SJSA1 (cell line): ENCODE measurements around the gene AVPI1. TPM values are rescaled to one million over a fixed set of nuclear protein-coding genes. Genes with fewer than 3 reads are reported as not detected.

ENCODE experiments used
- DNase-seq, 2 experiments: peaks; one replicate each; pipeline ENCODE4 v3.0.0-alpha.2; 2015 to 2020; ENCODE audit warnings: low spot score in 2 of 2, low read depth in 1 of 2
- H3K27ac ChIP-seq: fragments of 250-450 bp; sonication (Bioruptor Pico); 2 replicates; pipeline ENCODE4 v1.5.1; 2020; ENCODE audit warnings: mild to moderate bottlenecking, moderate library complexity
- H3K27me3 ChIP-seq: fragments of 250-450 bp; sonication (Bioruptor Pico); replicated peaks from 2 replicates; pipeline ENCODE4 v1.5.1; 2020; ENCODE audit warnings: mild to moderate bottlenecking, moderate library complexity
- H3K36me3 ChIP-seq: fragments of 250-450 bp; sonication (Bioruptor Pico); 2 replicates; pipeline ENCODE4 v1.5.1; 2020; ENCODE audit warnings: mild to moderate bottlenecking
- H3K4me1 ChIP-seq: fragments of 250-450 bp; sonication (Bioruptor Pico); replicated peaks from 2 replicates; pipeline ENCODE4 v1.6.1; 2021; ENCODE audit warnings: mild to moderate bottlenecking
- H3K4me3 ChIP-seq: fragments of 250-450 bp; sonication (Bioruptor Pico); 2 replicates; pipeline ENCODE4 v1.5.1; 2020; ENCODE audit warnings: mild to moderate bottlenecking
- H3K9me3 ChIP-seq: fragments of 250-450 bp; sonication (Bioruptor Pico); replicated peaks from 2 replicates; pipeline ENCODE4 v1.5.1; 2020; ENCODE audit warnings: mild to moderate bottlenecking
- total RNA-seq: library from RNA; depleted of rRNA; stranded (reverse); fragments of >200 nt; shearing (Covaris generic); gene quantifications from 2 replicates; pipeline ENCODE4 v1.2.3, GENCODE V29; 2014; rRNA removed

The AVPI1 gene
- total RNA-seq, 1 experiment from 2014 or later = 8.6 TPM

- no peak for DNase-seq
These were observed 57.8 kb downstream of the AVPI1 start for GRCh38 chr10:97629289-97629688.

GRCh38 chr10:97628228-97628627, 58.8 kb downstream of the AVPI1 start:
- no peak overlapping the region for H3K27ac ChIP-seq
- H3K36me3 ChIP-seq = no peaks in the 10 kb centered on the region
- H3K27me3 ChIP-seq = no peaks in the 10 kb centered on the region
- H3K4me1 ChIP-seq = no peaks in the 10 kb centered on the region
- no peak overlapping the region for H3K4me3 ChIP-seq
- no peak for DNase-seq
- H3K9me3 ChIP-seq = no peaks in the 10 kb centered on the region

More at GRCh38 chr10:97629289-97629688, 57.8 kb downstream of the AVPI1 start:
- no peak overlapping the region for H3K27ac ChIP-seq
- H3K9me3 ChIP-seq = no peaks in the 10 kb centered on the region
- H3K36me3 ChIP-seq = no peaks in the 10 kb centered on the region
- H3K4me1 ChIP-seq = peaks cover 4% of the 10 kb centered on the region
- no peaks in the 10 kb centered on the region for H3K27me3 ChIP-seq
- H3K4me3 ChIP-seq = no peak overlapping the region

- Histone ChIP-seq H3K27me3 (no peaks in the 10 kb centered on the region), H3K9me3 (no peaks in the 10 kb centered on the region), H3K4me3 (no peak overlapping the region), H3K27ac (no peak overlapping the region), H3K4me1 (no peaks in the 10 kb centered on the region), H3K36me3 (no peaks in the 10 kb centered on the region)
- DNase-seq = no peak
These were observed 59.3 kb downstream of the AVPI1 start for GRCh38 chr10:97627731-97628130.

Other genes starting within 250 kb of the AVPI1 start
- gene EXOSC1, start 241.2 kb downstream of the AVPI1 start, total RNA-seq = 59.1 and 60.1 TPM in 2 replicates
- 50.1 and 57.7 TPM in 2 replicates for gene ZDHHC16, start 241.1 kb downstream of the AVPI1 start, total RNA-seq
- gene MMS19, start 188.8 kb downstream of the AVPI1 start, total RNA-seq = 60.5 and 71.3 TPM in 2 replicates
- 14.8 and 15.8 TPM in 2 replicates for gene UBTD1, start 188.3 kb downstream of the AVPI1 start, total RNA-seq
- gene ANKRD2, start 114.5 kb downstream of the AVPI1 start, total RNA-seq = 0.22 TPM in 1 of 2 replicates, not detected in the other
- gene HOGA1, start 102.9 kb downstream of the AVPI1 start, total RNA-seq = 0.21 TPM in 1 of 2 replicates, not detected in the other
- gene C10orf62, start 97.5 kb downstream of the AVPI1 start, total RNA-seq = not detected in 2 replicates
- gene MORN4, start 53.7 kb downstream of the AVPI1 start, total RNA-seq = 4.4 and 6.8 TPM in 2 replicates
- 14.9 and 19.6 TPM in 2 replicates for gene PI4K2A, start 46.6 kb downstream of the AVPI1 start, total RNA-seq
- 30.7 and 36.5 TPM in 2 replicates for gene MARVELD1, start 26.5 kb upstream of the AVPI1 start, total RNA-seq
- 20.8 and 20.9 TPM in 2 replicates for gene ZFYVE27, start 49.9 kb upstream of the AVPI1 start, total RNA-seq
- gene SFRP5, start 84.8 kb upstream of the AVPI1 start, total RNA-seq = not detected in 2 replicates
- 0.03 TPM in 1 of 2 replicates, not detected in the other for gene GOLGA7B, start 162.6 kb upstream of the AVPI1 start, total RNA-seq